AG04449 (cell line): ENCODE data around the gene GPC5.

Experiments
- CTCF ChIA-PET: fragments of 350-600 bp; formaldehyde crosslinking; extraction: SDS; loops from one replicate; lab custom pipeline; 2021; ENCODE audit warnings: antibody characterized with exemption; lab: Yijun Ruan, JAX
- POLR2A ChIA-PET: fragments of 400-600, 350-600 bp; formaldehyde crosslinking; extraction: SDS; loops from one replicate; lab custom pipeline; 2020; ENCODE audit warnings: antibody characterized with exemption, inconsistent platforms; lab: Yijun Ruan, JAX
- DNase-seq: peaks from one replicate; pipeline ENCODE4 v3.0.0-alpha.2; 2010; ENCODE audit warnings: low read depth, low spot score
- H3K4me3 ChIP-seq: 2 replicates; pipeline ENCODE4 v1.5.1; 2011; ENCODE audit warnings: low read depth, mild to moderate bottlenecking, control low read depth, low read length
- CTCF ChIP-seq: IDR thresholded peaks from one replicate; pipeline ENCODE4 v1.5.1; 2011; ENCODE audit warnings: mild to moderate bottlenecking, moderate library complexity, low read length, control low read depth, inconsistent platforms; ENCODE audit not compliant: insufficient read depth; ENCODE audit errors: missing control alignments

GPC5 gene

GRCh38 chr13:91353494-91353893, 44.9 kb upstream of the GPC5 start:
- H3K4me3 ChIP-seq: no peak overlapping the region
- TF ChIP-seq CTCF: no peak
- POLR2A ChIA-PET: no interaction called here
- no peak for DNase-seq
- CTCF ChIA-PET: no interaction called here

GRCh38 chr13:91355099-91355825, 43.2 kb upstream of the GPC5 start:
- H3K4me3 ChIP-seq: no peak overlapping the region
- no peak for DNase-seq
- POLR2A ChIA-PET: no interaction called here
- TF ChIP-seq CTCF: no peak
- CTCF ChIA-PET: no interaction called here

- POLR2A ChIA-PET: no interaction called here
- CTCF ChIA-PET: no interaction called here
- no peak overlapping the region for H3K4me3 ChIP-seq
- no peak for TF ChIP-seq CTCF
- DNase-seq: no peak
These were observed 42.4 kb upstream of the GPC5 start for GRCh38 chr13:91355826-91356710.

GRCh38 chr13:91356919-91357612, 41.4 kb upstream of the GPC5 start:
- ChIA-PET POLR2A (no interaction called here), CTCF (interaction anchor here (1.1 to 1.5 kb wide), 2 partner anchors 7 to 17 kb away, joined by 3 to 4 read pairs; no protein-coding TSS in a partner anchor)
- DNase-seq: no peak
- H3K4me3 ChIP-seq: no peak overlapping the region
- TF ChIP-seq CTCF: no peak

- DNase-seq: no peak
- CTCF ChIA-PET: interaction anchor here (1.1 to 1.5 kb wide), 2 partner anchors 8 to 16 kb away, joined by 3 to 4 read pairs; no protein-coding TSS in a partner anchor
- TF ChIP-seq CTCF: no peak
- POLR2A ChIA-PET: no interaction called here
- no peak overlapping the region for H3K4me3 ChIP-seq
These were observed 40.6 kb upstream of the GPC5 start for GRCh38 chr13:91357613-91358386.
